Panc1 (cell line): ENCODE data around the gene HEG1. TPM values are rescaled to one million over a fixed set of nuclear protein-coding genes. Genes with fewer than 3 reads are reported as not detected.

ENCODE experiments used
- ATAC-seq: fragments of 200-7000 bp; cut with Tn5 transposase; 2 replicates; pipeline ENCODE4 v1.9.1; 2020; ENCODE audit warnings: mild to moderate bottlenecking, moderate library complexity
- BruUV-seq: library from RNA; stranded (reverse); fragments of 400-500 nt; replicated peaks from 2 replicates; lab custom pipeline; 2021; lab: Mats Ljungman, UMichigan
- CTCF ChIA-PET: fragments of 300-600 bp; sonication (Branson Sonifier 250); formaldehyde crosslinking; loops from one replicate; lab custom pipeline; 2022; ENCODE audit warnings: antibody characterized with exemption; lab: Charles Lee
- POLR2A ChIA-PET: fragments of 300-600 bp; sonication (Branson Sonifier 250); formaldehyde crosslinking; loops from one replicate; lab custom pipeline; 2022; ENCODE audit warnings: antibody characterized with exemption; lab: Charles Lee
- DNase-seq: peaks from one replicate; pipeline ENCODE4 v3.0.0-alpha.2; 2010; ENCODE audit warnings: low read depth, low spot score
- H3K27ac ChIP-seq: 2 replicates; pipeline ENCODE4 v1.5.1; 2011; ENCODE audit warnings: mild to moderate bottlenecking, low read length, inconsistent platforms
- H3K27me3 ChIP-seq: fragments of 200-500 bp; sonication (Bioruptor generic); 2 replicates; pipeline ENCODE4 v1.6.0; 2014; ENCODE audit warnings: low read length, inconsistent platforms; ENCODE audit not compliant: control insufficient read depth, insufficient read depth
- H3K36me3 ChIP-seq: fragments of 200-500 bp; sonication (Bioruptor generic); 2 replicates; pipeline ENCODE4 v1.5.1; 2014; ENCODE audit warnings: inconsistent platforms, mild to moderate bottlenecking, low read length, moderate library complexity; ENCODE audit not compliant: control insufficient read depth, insufficient read depth
- H3K4me1 ChIP-seq: 2 replicates; pipeline ENCODE4 v1.5.1; 2011; ENCODE audit warnings: inconsistent platforms, mild to moderate bottlenecking, low read length, moderate library complexity; ENCODE audit not compliant: control insufficient read depth, insufficient read depth
- H3K4me3 ChIP-seq, 2 experiments: 2 replicates each; pipeline ENCODE4 v1.5.1; 2011 to 2012; ENCODE audit warnings: low read depth in 2 of 2, low read length in 2 of 2, mild to moderate bottlenecking in 2 of 2, inconsistent platforms in 1 of 2, moderate library complexity in 1 of 2
- H3K9me3 ChIP-seq: fragments of 200-500 bp; sonication (Bioruptor generic); 2 replicates; pipeline ENCODE4 v1.5.1; 2014; ENCODE audit warnings: low read depth, mild to moderate bottlenecking, inconsistent platforms, low read length, moderate library complexity; ENCODE audit not compliant: control insufficient read depth, insufficient read depth
- POLR2AphosphoS5 ChIP-seq: IDR thresholded peaks from 2 replicates; pipeline ENCODE4 v1.6.1; 2012; ENCODE audit warnings: mild to moderate bottlenecking, low read depth, low read length, moderate library complexity
- SIN3A ChIP-seq: IDR thresholded peaks from 2 replicates; pipeline ENCODE4 v1.6.1; 2012; ENCODE audit warnings: low read depth, mild to moderate bottlenecking, low read length, moderate library complexity, borderline replicate concordance; ENCODE audit not compliant: insufficient read depth
- TCF7L2 ChIP-seq: IDR thresholded peaks from 2 replicates; pipeline ENCODE4 v1.6.1; 2011; ENCODE audit warnings: mild to moderate bottlenecking, low read depth, low read length, inconsistent platforms
- in situ Hi-C: cut with HindIII; loops from 2 replicates; pipeline ENCODE4 v1.10.0; 2016; ENCODE audit warnings: low sequenced_read_pairs, low pct_unique_long_range_greater_than_20kb
- intact Hi-C: fragments of 100-400 bp; cut with micrococcal nuclease; formaldehyde crosslinking; loops from one replicate; pipeline ENCODE4 v1.10.0; 2022; ENCODE audit not compliant: unreplicated experiment
- total RNA-seq: library from RNA; stranded (reverse); gene quantifications from one replicate; pipeline ENCODE4 v1.2.1, GENCODE V29; 2021; ENCODE audit not compliant: unreplicated experiment
- TF ChIP-seq, protein P1 (sequence below): fragments of 450-650 bp; IDR thresholded peaks from 2 replicates; pipeline ENCODE4 v1.5.1; 2017; ENCODE audit warnings: mild to moderate bottlenecking
- TF ChIP-seq, protein P2 (sequence below), 2 experiments: IDR thresholded peaks; 2 replicates each; pipeline ENCODE4 v1.6.1; 2011 to 2012; ENCODE audit warnings: low read depth in 2 of 2, control low read depth in 1 of 2, low read length in 1 of 2, mild to moderate bottlenecking in 1 of 2, moderate library complexity in 1 of 2; ENCODE audit not compliant: insufficient read depth in 1 of 2

Gene HEG1
- total RNA-seq, 1 experiment from 2014 or later: 141 TPM

DNA sequence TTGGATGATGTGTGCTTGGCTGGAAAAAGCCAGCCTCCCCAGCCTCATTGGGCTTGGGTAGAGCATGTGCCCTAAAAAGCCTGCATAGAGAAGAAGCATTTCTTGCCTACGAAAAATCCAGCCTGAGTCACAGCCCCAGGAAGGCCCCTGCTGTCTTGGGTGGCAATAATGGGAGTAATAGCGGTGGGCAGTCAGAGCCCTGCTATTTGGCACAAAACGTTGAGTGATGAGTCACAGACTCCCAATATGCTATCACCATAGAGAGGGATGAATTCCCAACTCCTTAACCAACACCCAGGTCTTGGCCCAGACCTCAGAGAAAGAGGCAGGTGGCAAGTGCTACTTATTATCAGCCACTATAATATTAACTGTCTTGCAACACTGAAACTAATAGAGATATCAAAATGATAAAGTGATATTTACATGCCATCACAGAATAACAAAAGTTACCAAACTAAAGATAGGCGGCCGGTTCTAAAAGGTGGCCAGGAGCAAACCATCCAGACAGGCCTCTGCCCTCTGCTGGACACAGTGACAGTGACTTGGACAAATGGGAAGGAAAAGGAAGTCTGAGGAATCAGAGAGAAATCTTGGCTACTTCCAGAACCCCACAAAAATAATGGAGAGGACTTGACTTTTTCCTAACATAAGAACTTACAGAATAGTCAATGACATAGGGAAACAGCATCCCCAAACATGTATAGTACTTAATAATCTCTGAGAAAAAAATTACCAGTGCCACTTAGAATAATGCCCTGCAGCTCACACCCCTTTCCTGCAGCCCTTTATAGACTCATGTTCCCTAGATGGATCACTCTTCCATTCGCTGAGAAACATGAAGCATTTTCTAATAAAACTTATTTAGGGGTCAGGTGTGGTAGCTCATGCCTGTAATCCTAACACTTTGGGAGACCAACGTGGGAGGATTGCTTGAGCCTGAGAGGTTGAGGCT lies 69.3 kb downstream of the HEG1 start:
- ChIA-PET CTCF (interaction anchor here (0.5 to 0.8 kb wide), 4 partner anchors 22 to 408 kb away, joined by 3 to 6 read pairs (median 4); no protein-coding TSS in a partner anchor), POLR2A (no interaction called here)
- peak; percentile 83 for ATAC-seq
- Histone ChIP-seq H3K36me3 (0 out of 2 replicates have a peak, but pooled peaks cover 4% of the 10 kb centered on the region), H3K4me1 (0 out of 2 replicates have a peak, but pooled peaks cover 3% of the 10 kb centered on the region), H3K9me3 (no peaks in the 10 kb centered on the region), H3K27me3 (no peaks in the 10 kb centered on the region), H3K4me3 (no peak overlapping the region), H3K27ac (no peak overlapping the region)
- BruUV-seq: no TSS peak
- intact Hi-C loops (loop anchor here (2.0 to 10.0 kb wide), 2 partner anchors 52 to 226 kb away; partner anchors contain the start of gene MUC13), in situ Hi-C loops (no loop called here)
- no peak for DNase-seq
- TF ChIP-seq SIN3A: no peak
- TF ChIP-seq, protein P1, sequence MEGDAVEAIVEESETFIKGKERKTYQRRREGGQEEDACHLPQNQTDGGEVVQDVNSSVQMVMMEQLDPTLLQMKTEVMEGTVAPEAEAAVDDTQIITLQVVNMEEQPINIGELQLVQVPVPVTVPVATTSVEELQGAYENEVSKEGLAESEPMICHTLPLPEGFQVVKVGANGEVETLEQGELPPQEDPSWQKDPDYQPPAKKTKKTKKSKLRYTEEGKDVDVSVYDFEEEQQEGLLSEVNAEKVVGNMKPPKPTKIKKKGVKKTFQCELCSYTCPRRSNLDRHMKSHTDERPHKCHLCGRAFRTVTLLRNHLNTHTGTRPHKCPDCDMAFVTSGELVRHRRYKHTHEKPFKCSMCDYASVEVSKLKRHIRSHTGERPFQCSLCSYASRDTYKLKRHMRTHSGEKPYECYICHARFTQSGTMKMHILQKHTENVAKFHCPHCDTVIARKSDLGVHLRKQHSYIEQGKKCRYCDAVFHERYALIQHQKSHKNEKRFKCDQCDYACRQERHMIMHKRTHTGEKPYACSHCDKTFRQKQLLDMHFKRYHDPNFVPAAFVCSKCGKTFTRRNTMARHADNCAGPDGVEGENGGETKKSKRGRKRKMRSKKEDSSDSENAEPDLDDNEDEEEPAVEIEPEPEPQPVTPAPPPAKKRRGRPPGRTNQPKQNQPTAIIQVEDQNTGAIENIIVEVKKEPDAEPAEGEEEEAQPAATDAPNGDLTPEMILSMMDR: peak; percentile 88

DNA sequence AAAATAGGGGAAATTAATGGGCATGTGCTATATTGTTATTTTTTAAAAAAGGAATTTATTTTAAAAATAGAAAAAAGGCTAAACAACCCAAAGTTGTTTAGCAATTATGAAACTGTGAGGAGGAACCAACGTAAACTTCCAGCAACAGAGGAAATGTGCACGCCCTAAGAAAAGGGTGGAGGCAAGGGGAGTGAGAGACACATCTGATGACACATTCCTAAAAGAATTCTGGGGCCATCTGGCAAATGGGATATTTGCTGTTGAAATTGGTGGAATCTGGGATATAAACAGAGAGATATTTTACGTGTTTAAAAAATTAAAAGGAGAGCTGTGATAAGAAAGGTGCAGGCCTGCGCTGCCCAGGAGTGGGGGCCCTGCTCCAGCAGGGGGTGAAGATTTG lies 70.4 kb downstream of the HEG1 start:
- CTCF ChIA-PET: no interaction called here
- no peak overlapping the region for H3K4me3 ChIP-seq
- in situ Hi-C loops: no loop called here
- POLR2A ChIA-PET: no interaction called here
- 0 out of 2 replicates have a peak, but pooled peaks cover 4% of the 10 kb centered on the region for H3K36me3 ChIP-seq
- BruUV-seq: no TSS peak
- TF ChIP-seq TCF7L2 (no peak), POLR2AphosphoS5 (no peak), SIN3A (no peak)
- TF ChIP-seq, protein P2, sequence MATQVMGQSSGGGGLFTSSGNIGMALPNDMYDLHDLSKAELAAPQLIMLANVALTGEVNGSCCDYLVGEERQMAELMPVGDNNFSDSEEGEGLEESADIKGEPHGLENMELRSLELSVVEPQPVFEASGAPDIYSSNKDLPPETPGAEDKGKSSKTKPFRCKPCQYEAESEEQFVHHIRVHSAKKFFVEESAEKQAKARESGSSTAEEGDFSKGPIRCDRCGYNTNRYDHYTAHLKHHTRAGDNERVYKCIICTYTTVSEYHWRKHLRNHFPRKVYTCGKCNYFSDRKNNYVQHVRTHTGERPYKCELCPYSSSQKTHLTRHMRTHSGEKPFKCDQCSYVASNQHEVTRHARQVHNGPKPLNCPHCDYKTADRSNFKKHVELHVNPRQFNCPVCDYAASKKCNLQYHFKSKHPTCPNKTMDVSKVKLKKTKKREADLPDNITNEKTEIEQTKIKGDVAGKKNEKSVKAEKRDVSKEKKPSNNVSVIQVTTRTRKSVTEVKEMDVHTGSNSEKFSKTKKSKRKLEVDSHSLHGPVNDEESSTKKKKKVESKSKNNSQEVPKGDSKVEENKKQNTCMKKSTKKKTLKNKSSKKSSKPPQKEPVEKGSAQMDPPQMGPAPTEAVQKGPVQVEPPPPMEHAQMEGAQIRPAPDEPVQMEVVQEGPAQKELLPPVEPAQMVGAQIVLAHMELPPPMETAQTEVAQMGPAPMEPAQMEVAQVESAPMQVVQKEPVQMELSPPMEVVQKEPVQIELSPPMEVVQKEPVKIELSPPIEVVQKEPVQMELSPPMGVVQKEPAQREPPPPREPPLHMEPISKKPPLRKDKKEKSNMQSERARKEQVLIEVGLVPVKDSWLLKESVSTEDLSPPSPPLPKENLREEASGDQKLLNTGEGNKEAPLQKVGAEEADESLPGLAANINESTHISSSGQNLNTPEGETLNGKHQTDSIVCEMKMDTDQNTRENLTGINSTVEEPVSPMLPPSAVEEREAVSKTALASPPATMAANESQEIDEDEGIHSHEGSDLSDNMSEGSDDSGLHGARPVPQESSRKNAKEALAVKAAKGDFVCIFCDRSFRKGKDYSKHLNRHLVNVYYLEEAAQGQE (IDR thresholded peaks at IDR 0.05; ENCODE audit: insufficient read depth in 1 of 2, low read depth in 2 of 2, low read length in 1 of 2): no peak
- intact Hi-C loops: loop anchor here (10.0 kb wide), 1 partner anchor 51 kb away; the partner anchor contains the start of gene MUC13
- no peaks in the 10 kb centered on the region for H3K9me3 ChIP-seq
- 0 out of 2 replicates have a peak, but pooled peaks cover 3% of the 10 kb centered on the region for H3K4me1 ChIP-seq
- H3K27ac ChIP-seq: no peak overlapping the region
- DNase-seq (no peak), ATAC-seq (no peak)
- H3K27me3 ChIP-seq: no peaks in the 10 kb centered on the region
